Transverse colon (tissue), 4 donors: Measurements from ENCODE around the gene OXSR1. TPM values are rescaled to one million over a fixed set of nuclear protein-coding genes. Genes with fewer than 3 reads are reported as not detected.

Experiments used
- DNase-seq: peaks from one replicate; pipeline ENCODE4 v3.0.0-alpha.2; 2019
- H3K27ac ChIP-seq, 4 donors: fragments of 200-600 bp; sonication (generic); 2 replicates each; pipeline ENCODE4 v1.5.1; 2016 to 2018; ENCODE audit warnings: inconsistent platforms in 4 of 4
- H3K27me3 ChIP-seq: fragments of 200-600 bp; sonication (generic); 2 replicates; pipeline ENCODE4 v1.5.1; 2017; ENCODE audit warnings: inconsistent platforms
- H3K36me3 ChIP-seq, 4 donors: fragments of 200-600 bp; sonication (generic); 2 replicates each; pipeline ENCODE4 v1.5.1; 2017 to 2019; ENCODE audit warnings: inconsistent platforms in 4 of 4
- H3K4me1 ChIP-seq, 4 donors: fragments of 200-600 bp; sonication (generic); 2 replicates each; pipeline ENCODE4 v1.5.1; 2017 to 2020; ENCODE audit warnings: inconsistent platforms in 4 of 4
- H3K4me3 ChIP-seq, 4 donors: fragments of 200-600 bp; sonication (generic); 1 replicate in 1 of 4; 2 replicates in 3 of 4; pipeline versions ENCODE4 v1.5.1 to v1.6.1; 2017 to 2019; ENCODE audit warnings: inconsistent platforms in 4 of 4
- H3K9me3 ChIP-seq, 2 donors: fragments of 200-600 bp; sonication (generic); 2 replicates each; pipeline ENCODE4 v1.5.1; 2017 to 2019; ENCODE audit warnings: inconsistent platforms in 2 of 2
- CTCF ChIP-seq, 5 experiments: fragments of 200-600 bp in 3 of 5; fragments of 450-650 bp in 2 of 5; sonication (generic) in 3 of 5; IDR thresholded peaks; 1 replicate in 2 of 5; 2 replicates in 3 of 5; pipeline ENCODE4 v1.5.1; 2016 to 2017; ENCODE audit warnings: antibody characterized with exemption in 5 of 5, inconsistent platforms in 3 of 5, mild to moderate bottlenecking in 2 of 5, moderate library complexity in 1 of 5
- EP300 ChIP-seq: sonication (generic); formaldehyde crosslinking; IDR thresholded peaks from one replicate; pipeline ENCODE4 v1.6.1; 2017; ENCODE audit warnings: antibody characterized with exemption, low read depth
- POLR2A ChIP-seq: fragments of 450-650 bp; IDR thresholded peaks from one replicate; pipeline ENCODE4 v1.6.1; 2016; ENCODE audit warnings: antibody characterized with exemption, mild to moderate bottlenecking, moderate library complexity
- POLR2AphosphoS5 ChIP-seq, 3 donors: sonication (generic); formaldehyde crosslinking; IDR thresholded peaks; one replicate each; pipeline ENCODE4 v1.6.1; 2016; ENCODE audit warnings: antibody characterized with exemption in 3 of 3
- WGBS, 2 donors: methylation state at CpG; one replicate each; pipeline ENCODE4 v1.1.5; 2018; ENCODE audit warnings: low coverage in 1 of 2; 5-methylcytosine and 5-hydroxymethylcytosine counted together
- in situ Hi-C, 4 donors: fragments of 200-750 bp; cut with MboI; loops; one replicate each; pipeline versions ENCODE4 v1.15.0 to v1.15.1; 2017; ENCODE audit warnings: low sequenced_read_pairs in 3 of 4, low pct_ligation_motif_present in 1 of 4, low pct_unique_long_range_greater_than_20kb in 1 of 4
- intact Hi-C: fragments of 100-400 bp; cut with DNase I; formaldehyde crosslinking; loops from one replicate; pipeline ENCODE4 v1.15.1; 2023; ENCODE audit warnings: low total_unique reads
- total RNA-seq, 4 donors: library from RNA; depleted of rRNA; stranded (reverse); fragments of >200 nt; gene quantifications; one replicate each; pipeline ENCODE4 v1.1.0, GENCODE V29; 2016

Gene OXSR1
- total RNA-seq = 10 to 100 TPM; 35.9 to 47.9 (median 43.5) TPM

GRCh38 chr3:38164952-38165721, at the start of gene OXSR1:
OXSR1 (plus strand) TSS chr3:38165537; CDS start chr3:38165877, 340 bp downstream.
- no peaks in the 10 kb centered on the region for H3K36me3 ChIP-seq
- peaks cover 8 to 35% (median 18%) of the 10 kb centered on the region in 4 donors for H3K4me1 ChIP-seq
- H3K9me3 ChIP-seq = no peaks in the 10 kb centered on the region
- intact Hi-C loops (no loop called here), in situ Hi-C loops (no loop called here)
- TF ChIP-seq POLR2AphosphoS5 (IDR thresholded peaks at IDR 0.05) (peak; percentile 90 to 97 (median 95)), POLR2A (peak; percentile 97), CTCF (IDR thresholded peaks at IDR 0.05) (no peak), EP300 (peak; percentile 80)
- H3K27ac ChIP-seq = peak within 1 kb of the TSS; percentile 93 to 97 (median 96)
- 0% methylated on average over 3 to 49 of the region's 57 CpGs for WGBS, 2 donors
- peak within 1 kb of the TSS; percentile 57 to 81 (median 68) for H3K4me3 ChIP-seq
- DNase-seq = peak; percentile 100
- no peaks in the 10 kb centered on the region for H3K27me3 ChIP-seq

GRCh38 chr3:38115645-38116427, 49.5 kb upstream of the OXSR1 start:
- H3K27me3 ChIP-seq = no peaks in the 10 kb centered on the region
- no peak for DNase-seq
- H3K4me1 ChIP-seq = no peaks in the 10 kb centered on the region
- no peak overlapping the region for H3K4me3 ChIP-seq
- intact Hi-C loops (no loop called here), in situ Hi-C loops (loop anchor here in 1 of 4 donors (25.0 kb wide), 1 partner anchor 371 kb away; the partner anchor contains the start of gene EXOG)
- no peak overlapping the region for H3K27ac ChIP-seq
- no peaks in the 10 kb centered on the region for H3K9me3 ChIP-seq
- H3K36me3 ChIP-seq = peaks cover 0 to 3% (median 0%) of the 10 kb centered on the region in 4 donors
- 60 to 62% methylated on average over 3 to 9 of the region's 9 CpGs for WGBS, 2 donors
- no peak for TF ChIP-seq POLR2A
- no peak for TF ChIP-seq EP300
- no peak for TF ChIP-seq CTCF (IDR thresholded peaks at IDR 0.05)
- no peak for TF ChIP-seq POLR2AphosphoS5 (IDR thresholded peaks at IDR 0.05)

- Histone ChIP-seq H3K27ac (no peak overlapping the region), H3K27me3 (no peaks in the 10 kb centered on the region), H3K4me3 (no peak overlapping the region), H3K4me1 (no peaks in the 10 kb centered on the region), H3K9me3 (no peaks in the 10 kb centered on the region), H3K36me3 (peaks cover 0 to 11% (median 3%) of the 10 kb centered on the region in 4 donors)
- in situ Hi-C loops = loop anchor here in 1 of 4 donors (25.0 kb wide), 1 partner anchor 371 kb away; the partner anchor contains the start of gene EXOG
- peak; percentile 35 for DNase-seq
- intact Hi-C loops = no loop called here
- TF ChIP-seq EP300 (no peak), POLR2AphosphoS5 (IDR thresholded peaks at IDR 0.05) (no peak), CTCF (IDR thresholded peaks at IDR 0.05) (no peak), POLR2A (no peak)
- WGBS, 2 donors = 69% methylated on average over 9 of the region's 12 CpGs; no CpG with 5 or more reads in 1 of the 2 donors
These were observed 48.7 kb upstream of the OXSR1 start for GRCh38 chr3:38116471-38117162.
